Liver (tissue), 9 donors: ENCODE data around the gene CUL2. TPM values are rescaled to one million over a fixed set of nuclear protein-coding genes. Genes with fewer than 3 reads are reported as not detected.

Source experiments
- DNase-seq: peaks from one replicate; pipeline ENCODE4 v3.0.0-alpha.2; 2017; ENCODE audit warnings: low spot score
- H3K27ac ChIP-seq, 2 donors: one replicate each; pipeline ENCODE4 v1.7.0; 2013; ENCODE audit warnings: inconsistent platforms in 2 of 2, low read length in 2 of 2, control low read depth in 1 of 2, low read depth in 1 of 2, mild to moderate bottlenecking in 1 of 2
- H3K27me3 ChIP-seq, 4 donors: one replicate each; pipeline versions ENCODE4 v1.6.1 to v1.7.0; 2013; ENCODE audit warnings: low read length in 3 of 4, inconsistent platforms in 1 of 4, mild to moderate bottlenecking in 1 of 4, moderate library complexity in 1 of 4; ENCODE audit not compliant: control insufficient read depth in 4 of 4, insufficient read depth in 4 of 4
- H3K36me3 ChIP-seq, 4 donors: one replicate each; pipeline versions ENCODE4 v1.6.1 to v1.7.0; 2013; ENCODE audit warnings: low read length in 3 of 4, mild to moderate bottlenecking in 3 of 4, low read depth in 1 of 4, moderate library complexity in 1 of 4; ENCODE audit not compliant: control insufficient read depth in 4 of 4, insufficient read depth in 3 of 4
- H3K4me1 ChIP-seq, 4 donors: one replicate each; pipeline versions ENCODE4 v1.6.1 to v1.7.0; 2013; ENCODE audit warnings: low read length in 3 of 4, mild to moderate bottlenecking in 3 of 4, moderate library complexity in 1 of 4; ENCODE audit not compliant: control insufficient read depth in 4 of 4, insufficient read depth in 4 of 4
- H3K4me3 ChIP-seq, 3 donors: one replicate each; pipeline versions ENCODE4 v1.6.1 to v1.7.0; 2013; ENCODE audit warnings: low read length in 3 of 3, control low read depth in 1 of 3, low read depth in 1 of 3, mild to moderate bottlenecking in 1 of 3
- H3K9ac ChIP-seq, 2 donors: one replicate each; pipeline ENCODE4 v1.7.0; 2013; ENCODE audit warnings: low read length in 2 of 2, mild to moderate bottlenecking in 2 of 2, moderate library complexity in 2 of 2, control low read depth in 1 of 2, low read depth in 1 of 2
- H3K9me3 ChIP-seq, 4 donors: one replicate each; pipeline versions ENCODE4 v1.6.1 to v1.7.0; 2013; ENCODE audit warnings: low read length in 3 of 4; ENCODE audit not compliant: control insufficient read depth in 4 of 4
- EGR1 ChIP-seq, 2 donors: IDR thresholded peaks; 2 replicates each; pipeline ENCODE4 v1.6.1; 2016 to 2018; ENCODE audit warnings: antibody characterized with exemption in 2 of 2, low read depth in 2 of 2
- FOXA1 ChIP-seq: IDR thresholded peaks from 2 replicates; pipeline ENCODE4 v1.6.1; 2016; ENCODE audit warnings: antibody characterized with exemption
- FOXA2 ChIP-seq: IDR thresholded peaks from 2 replicates; pipeline ENCODE4 v1.6.1; 2016; ENCODE audit warnings: antibody characterized with exemption
- GABPA ChIP-seq, 2 donors: IDR thresholded peaks in 1 of 2; conservative IDR thresholded peaks in 1 of 2; 2 replicates each; pipeline ENCODE4 v1.6.1; 2016; ENCODE audit warnings: antibody characterized with exemption in 2 of 2, mild to moderate bottlenecking in 1 of 2, moderate library complexity in 1 of 2
- HNF4A ChIP-seq, 2 donors: conservative IDR thresholded peaks; 2 replicates each; pipeline ENCODE4 v1.6.1; 2016; ENCODE audit warnings: antibody characterized with exemption in 2 of 2, mild to moderate bottlenecking in 2 of 2
- HNF4G ChIP-seq: IDR thresholded peaks from 2 replicates; pipeline ENCODE4 v1.6.1; 2016; ENCODE audit warnings: antibody characterized with exemption
- JUND ChIP-seq, 2 donors: IDR thresholded peaks; 2 replicates each; pipeline ENCODE4 v1.6.1; 2016; ENCODE audit warnings: antibody characterized with exemption in 2 of 2
- NR2F2 ChIP-seq: IDR thresholded peaks from 2 replicates; pipeline ENCODE4 v1.6.1; 2016; ENCODE audit warnings: antibody characterized with exemption
- RAD21 ChIP-seq, 2 donors: IDR thresholded peaks; 2 replicates each; pipeline ENCODE4 v1.6.1; 2016; ENCODE audit warnings: antibody characterized with exemption in 2 of 2, mild to moderate bottlenecking in 2 of 2
- RXRA ChIP-seq, 2 donors: IDR thresholded peaks; 2 replicates each; pipeline ENCODE4 v1.6.1; 2017 to 2018; ENCODE audit warnings: antibody characterized with exemption in 2 of 2, mild to moderate bottlenecking in 1 of 2
- SP1 ChIP-seq: IDR thresholded peaks from 2 replicates; pipeline ENCODE4 v1.6.1; 2018; ENCODE audit warnings: antibody characterized with exemption, mild to moderate bottlenecking
- TAF1 ChIP-seq: conservative IDR thresholded peaks from 2 replicates; pipeline ENCODE4 v1.6.1; 2016; ENCODE audit warnings: antibody characterized with exemption, mild to moderate bottlenecking
- YY1 ChIP-seq: IDR thresholded peaks from 2 replicates; pipeline ENCODE4 v1.6.1; 2016; ENCODE audit warnings: antibody characterized with exemption, mild to moderate bottlenecking
- WGBS: extraction: QIAGEN DNeasy Blood & Tissue Kit; methylation state at CpG from one replicate; pipeline ENCODE4 v1.1.7; 2013; 5-methylcytosine and 5-hydroxymethylcytosine counted together
- polyA plus RNA-seq, 2 donors: library from polyadenylated mRNA; stranded (reverse) in 1 of 2; unstranded in 1 of 2; fragments of 200-250 nt in 1 of 2; fragments of >200 nt in 1 of 2; fragmentation: Nextera tagmentation in 1 of 2; extraction: Ambion mirVana in 1 of 2; gene quantifications; one replicate each; pipeline versions ENCODE4 v1.2.1 to v1.2.3, GENCODE V29; 2013 to 2015
- total RNA-seq, 2 donors: library from RNA; depleted of rRNA; stranded (reverse); fragments of >200 nt; gene quantifications; one replicate each; pipeline ENCODE4 v1.2.3, GENCODE V29; 2014
- TF ChIP-seq, protein P1 (sequence below): IDR thresholded peaks from 2 replicates; pipeline ENCODE4 v1.6.1; 2016; ENCODE audit warnings: antibody characterized with exemption
- TF ChIP-seq, protein P2 (sequence below): fragments of 150-350 bp; IDR thresholded peaks from 2 replicates; pipeline ENCODE4 v1.5.1; 2017; ENCODE audit warnings: improper control_type of control experiment, low read depth, low read length; ENCODE audit not compliant: missing input control
- TF ChIP-seq, protein P3 (sequence below): IDR thresholded peaks from 2 replicates; pipeline ENCODE4 v1.6.1; 2016; ENCODE audit warnings: antibody characterized with exemption
- TF ChIP-seq, protein P4 (sequence below): IDR thresholded peaks from 2 replicates; pipeline ENCODE4 v1.6.1; 2016; ENCODE audit warnings: antibody characterized with exemption
- TF ChIP-seq, protein P5 (sequence below): IDR thresholded peaks from 2 replicates; pipeline ENCODE4 v1.6.1; 2016; ENCODE audit warnings: antibody characterized with exemption, mild to moderate bottlenecking
- donor health status: healthy.
- donor health status: healthy.
- donor health status: healthy.
- donor health status: healthy.
- donor health status: healthy.

Gene CUL2
- total and polyA plus RNA-seq, 4 donors: 8.6 to 14.1 (median 12.1) TPM

DNA sequence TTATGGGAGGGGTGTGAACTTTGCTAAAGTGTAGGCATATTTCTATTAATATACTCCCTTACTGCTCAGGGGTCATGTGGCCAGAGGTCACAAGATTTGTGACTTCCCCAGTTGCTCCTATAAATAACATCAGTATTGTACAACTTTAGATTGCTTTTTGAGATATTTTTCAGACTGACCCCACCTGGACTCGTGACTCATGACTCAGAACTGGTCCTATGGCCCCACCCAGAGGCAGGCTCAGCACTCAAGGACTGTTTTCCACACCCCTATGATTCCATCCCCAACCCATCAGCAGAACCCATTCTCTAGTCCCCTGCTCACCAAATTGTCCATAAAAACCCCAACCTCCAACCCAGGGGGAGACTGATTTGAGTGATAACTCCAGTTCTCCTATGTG lies 2.7 kb upstream of the CUL2 start:
- Histone ChIP-seq H3K36me3 (no peaks in the 10 kb centered on the region), H3K27ac (no peak overlapping the region), H3K4me3 (no peak overlapping the region), H3K4me1 (peaks cover 4 to 21% (median 13%) of the 10 kb centered on the region in 4 donors), H3K9me3 (no peaks in the 10 kb centered on the region), H3K9ac (no peak overlapping the region), H3K27me3 (no peaks in the 10 kb centered on the region)
- 78% methylated on average over 1 of the region's 1 CpG for WGBS
- TF ChIP-seq, protein P1, sequence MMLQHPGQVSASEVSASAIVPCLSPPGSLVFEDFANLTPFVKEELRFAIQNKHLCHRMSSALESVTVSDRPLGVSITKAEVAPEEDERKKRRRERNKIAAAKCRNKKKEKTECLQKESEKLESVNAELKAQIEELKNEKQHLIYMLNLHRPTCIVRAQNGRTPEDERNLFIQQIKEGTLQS: no peak
- TF ChIP-seq HNF4A (conservative IDR thresholded peaks at IDR 0.05) (no peak), RAD21 (IDR thresholded peaks at IDR 0.05) (no peak), FOXA1 (no peak), EGR1 (IDR thresholded peaks at IDR 0.05; ENCODE audit: low read depth in 2 of 2) (no peak), TAF1 (no peak), SP1 (no peak), HNF4G (no peak), GABPA (IDR thresholded peaks at IDR 0.05 in 1 of 2, conservative IDR thresholded peaks at IDR 0.05 in 1 of 2) (no peak), FOXA2 (no peak), RXRA (IDR thresholded peaks at IDR 0.05) (no peak), YY1 (no peak), JUND (IDR thresholded peaks at IDR 0.05) (no peak), NR2F2 (no peak)
- TF ChIP-seq, protein P2, sequence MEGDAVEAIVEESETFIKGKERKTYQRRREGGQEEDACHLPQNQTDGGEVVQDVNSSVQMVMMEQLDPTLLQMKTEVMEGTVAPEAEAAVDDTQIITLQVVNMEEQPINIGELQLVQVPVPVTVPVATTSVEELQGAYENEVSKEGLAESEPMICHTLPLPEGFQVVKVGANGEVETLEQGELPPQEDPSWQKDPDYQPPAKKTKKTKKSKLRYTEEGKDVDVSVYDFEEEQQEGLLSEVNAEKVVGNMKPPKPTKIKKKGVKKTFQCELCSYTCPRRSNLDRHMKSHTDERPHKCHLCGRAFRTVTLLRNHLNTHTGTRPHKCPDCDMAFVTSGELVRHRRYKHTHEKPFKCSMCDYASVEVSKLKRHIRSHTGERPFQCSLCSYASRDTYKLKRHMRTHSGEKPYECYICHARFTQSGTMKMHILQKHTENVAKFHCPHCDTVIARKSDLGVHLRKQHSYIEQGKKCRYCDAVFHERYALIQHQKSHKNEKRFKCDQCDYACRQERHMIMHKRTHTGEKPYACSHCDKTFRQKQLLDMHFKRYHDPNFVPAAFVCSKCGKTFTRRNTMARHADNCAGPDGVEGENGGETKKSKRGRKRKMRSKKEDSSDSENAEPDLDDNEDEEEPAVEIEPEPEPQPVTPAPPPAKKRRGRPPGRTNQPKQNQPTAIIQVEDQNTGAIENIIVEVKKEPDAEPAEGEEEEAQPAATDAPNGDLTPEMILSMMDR: no peak
- TF ChIP-seq, protein P3, sequence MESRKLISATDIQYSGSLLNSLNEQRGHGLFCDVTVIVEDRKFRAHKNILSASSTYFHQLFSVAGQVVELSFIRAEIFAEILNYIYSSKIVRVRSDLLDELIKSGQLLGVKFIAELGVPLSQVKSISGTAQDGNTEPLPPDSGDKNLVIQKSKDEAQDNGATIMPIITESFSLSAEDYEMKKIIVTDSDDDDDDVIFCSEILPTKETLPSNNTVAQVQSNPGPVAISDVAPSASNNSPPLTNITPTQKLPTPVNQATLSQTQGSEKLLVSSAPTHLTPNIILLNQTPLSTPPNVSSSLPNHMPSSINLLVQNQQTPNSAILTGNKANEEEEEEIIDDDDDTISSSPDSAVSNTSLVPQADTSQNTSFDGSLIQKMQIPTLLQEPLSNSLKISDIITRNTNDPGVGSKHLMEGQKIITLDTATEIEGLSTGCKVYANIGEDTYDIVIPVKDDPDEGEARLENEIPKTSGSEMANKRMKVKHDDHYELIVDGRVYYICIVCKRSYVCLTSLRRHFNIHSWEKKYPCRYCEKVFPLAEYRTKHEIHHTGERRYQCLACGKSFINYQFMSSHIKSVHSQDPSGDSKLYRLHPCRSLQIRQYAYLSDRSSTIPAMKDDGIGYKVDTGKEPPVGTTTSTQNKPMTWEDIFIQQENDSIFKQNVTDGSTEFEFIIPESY: no peak
- TF ChIP-seq, protein P4, sequence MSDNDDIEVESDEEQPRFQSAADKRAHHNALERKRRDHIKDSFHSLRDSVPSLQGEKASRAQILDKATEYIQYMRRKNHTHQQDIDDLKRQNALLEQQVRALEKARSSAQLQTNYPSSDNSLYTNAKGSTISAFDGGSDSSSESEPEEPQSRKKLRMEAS: no peak
- DNase-seq: no peak

DNA sequence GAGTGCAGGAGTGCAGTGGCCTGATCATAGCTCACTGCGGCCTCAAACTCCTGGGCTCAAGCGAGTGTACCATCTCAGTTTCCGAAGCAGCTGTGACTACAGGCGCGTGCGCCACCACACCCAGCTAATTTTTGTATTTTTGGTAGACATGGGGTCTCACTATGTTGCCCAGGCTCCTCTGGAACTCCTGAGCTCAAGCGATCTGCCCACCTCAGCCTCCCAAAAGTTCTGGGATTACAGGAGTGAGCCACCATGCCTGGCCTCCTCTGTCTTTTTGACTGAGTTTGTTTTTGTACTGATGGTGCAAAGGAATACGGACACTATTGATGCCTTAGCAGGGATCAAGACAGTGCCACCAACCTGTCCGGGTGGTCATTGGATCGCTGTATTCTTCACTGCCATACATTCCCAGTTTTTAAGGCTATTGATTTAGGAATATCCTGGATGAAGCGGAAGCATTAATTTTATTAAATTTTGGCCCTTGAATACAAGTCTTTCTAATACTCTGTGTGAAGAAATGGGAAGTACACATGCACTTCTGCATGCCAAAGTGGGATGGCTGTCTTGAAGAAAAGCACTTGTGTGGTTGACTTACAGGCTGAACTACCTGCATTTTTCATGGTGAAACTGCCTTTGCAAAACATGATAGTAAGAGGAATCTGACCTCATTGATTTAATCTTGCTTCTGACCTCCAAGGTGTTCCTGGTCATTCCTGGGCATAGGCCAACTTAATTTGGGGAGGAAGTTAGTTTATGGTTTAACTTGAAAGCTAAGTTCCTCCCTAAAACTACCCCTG lies 2.1 kb upstream of the CUL2 start:
- Histone ChIP-seq H3K27me3 (no peaks in the 10 kb centered on the region), H3K4me1 (peaks cover 4 to 24% (median 16%) of the 10 kb centered on the region in 4 donors), H3K36me3 (no peaks in the 10 kb centered on the region), H3K9me3 (no peaks in the 10 kb centered on the region), H3K9ac (no peak overlapping the region), H3K27ac (no peak overlapping the region), H3K4me3 (no peak overlapping the region)
- 97% methylated on average over 11 of the region's 11 CpGs for WGBS
- no peak for DNase-seq
- TF ChIP-seq, protein P1: no peak
- TF ChIP-seq RXRA (IDR thresholded peaks at IDR 0.05): no peak
- no peak for TF ChIP-seq FOXA1
- no peak for TF ChIP-seq FOXA2
- no peak for TF ChIP-seq SP1
- TF ChIP-seq, protein P3: no peak
- no peak for TF ChIP-seq RAD21 (IDR thresholded peaks at IDR 0.05)
- TF ChIP-seq, protein P4: no peak
- TF ChIP-seq, protein P5, sequence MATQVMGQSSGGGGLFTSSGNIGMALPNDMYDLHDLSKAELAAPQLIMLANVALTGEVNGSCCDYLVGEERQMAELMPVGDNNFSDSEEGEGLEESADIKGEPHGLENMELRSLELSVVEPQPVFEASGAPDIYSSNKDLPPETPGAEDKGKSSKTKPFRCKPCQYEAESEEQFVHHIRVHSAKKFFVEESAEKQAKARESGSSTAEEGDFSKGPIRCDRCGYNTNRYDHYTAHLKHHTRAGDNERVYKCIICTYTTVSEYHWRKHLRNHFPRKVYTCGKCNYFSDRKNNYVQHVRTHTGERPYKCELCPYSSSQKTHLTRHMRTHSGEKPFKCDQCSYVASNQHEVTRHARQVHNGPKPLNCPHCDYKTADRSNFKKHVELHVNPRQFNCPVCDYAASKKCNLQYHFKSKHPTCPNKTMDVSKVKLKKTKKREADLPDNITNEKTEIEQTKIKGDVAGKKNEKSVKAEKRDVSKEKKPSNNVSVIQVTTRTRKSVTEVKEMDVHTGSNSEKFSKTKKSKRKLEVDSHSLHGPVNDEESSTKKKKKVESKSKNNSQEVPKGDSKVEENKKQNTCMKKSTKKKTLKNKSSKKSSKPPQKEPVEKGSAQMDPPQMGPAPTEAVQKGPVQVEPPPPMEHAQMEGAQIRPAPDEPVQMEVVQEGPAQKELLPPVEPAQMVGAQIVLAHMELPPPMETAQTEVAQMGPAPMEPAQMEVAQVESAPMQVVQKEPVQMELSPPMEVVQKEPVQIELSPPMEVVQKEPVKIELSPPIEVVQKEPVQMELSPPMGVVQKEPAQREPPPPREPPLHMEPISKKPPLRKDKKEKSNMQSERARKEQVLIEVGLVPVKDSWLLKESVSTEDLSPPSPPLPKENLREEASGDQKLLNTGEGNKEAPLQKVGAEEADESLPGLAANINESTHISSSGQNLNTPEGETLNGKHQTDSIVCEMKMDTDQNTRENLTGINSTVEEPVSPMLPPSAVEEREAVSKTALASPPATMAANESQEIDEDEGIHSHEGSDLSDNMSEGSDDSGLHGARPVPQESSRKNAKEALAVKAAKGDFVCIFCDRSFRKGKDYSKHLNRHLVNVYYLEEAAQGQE: no peak
